T-helper 1 cell treated with Interleukin-12 subunit alpha and Interleukin-12 subunit beta and Interleukin-4 antibody, amounts not matched to agents 30 μg/mL and 1 μg/mL, for 36 hours (primary cell): ENCODE data around the gene ALDH18A1.

Source experiments
- H3K27ac Mint-ChIP-seq: one replicate; pipeline ENCODE4 v1.8.0; 2021; ENCODE audit warnings: mild to moderate bottlenecking, mixed read lengths
- H3K27me3 Mint-ChIP-seq: one replicate; pipeline ENCODE4 v1.8.0; 2021; ENCODE audit warnings: low read depth, mixed read lengths
- H3K36me3 Mint-ChIP-seq: one replicate; pipeline ENCODE4 v1.8.0; 2021; ENCODE audit warnings: low read depth, mixed read lengths
- H3K4me1 Mint-ChIP-seq: one replicate; pipeline ENCODE4 v1.8.0; 2021; ENCODE audit warnings: low read depth, mixed read lengths
- H3K4me3 Mint-ChIP-seq: one replicate; pipeline ENCODE4 v1.8.0; 2021; ENCODE audit warnings: mild to moderate bottlenecking, moderate library complexity, mixed read lengths
- H3K9me3 Mint-ChIP-seq: one replicate; pipeline ENCODE4 v1.8.0; 2021; ENCODE audit warnings: mixed read lengths

Gene ALDH18A1

DNA sequence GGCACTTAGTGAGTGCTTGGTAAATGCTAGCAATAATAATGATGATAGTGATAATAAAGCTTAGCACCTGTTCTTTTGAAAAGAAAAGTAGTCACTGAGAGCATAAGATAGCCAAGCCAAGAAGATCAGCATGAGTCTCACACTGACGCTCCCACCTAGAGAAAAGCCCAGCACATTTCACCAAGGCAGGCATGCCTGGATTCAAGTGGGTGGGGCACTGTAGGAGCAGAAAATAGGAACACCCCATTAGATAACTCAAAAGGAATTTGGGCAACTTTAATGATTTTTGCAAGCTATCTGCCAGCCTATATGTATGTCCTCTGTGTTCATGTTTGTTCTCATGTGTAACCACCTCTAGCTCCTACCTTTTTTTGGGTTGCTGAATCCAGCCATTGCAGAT is 77.2 kb downstream of the ALDH18A1 start:
- H3K36me3 Mint-ChIP-seq = no peaks in the 10 kb centered on the region
- no peak overlapping the region for H3K27ac Mint-ChIP-seq
- H3K4me1 Mint-ChIP-seq = no peaks in the 10 kb centered on the region
- H3K9me3 Mint-ChIP-seq = no peaks in the 10 kb centered on the region
- no peak overlapping the region for H3K4me3 Mint-ChIP-seq
- H3K27me3 Mint-ChIP-seq = peaks cover 20% of the 10 kb centered on the region

GRCh38 chr10:95578619-95579018 is 77.9 kb downstream of the ALDH18A1 start:
- Mint-ChIP-seq H3K4me1 (no peaks in the 10 kb centered on the region), H3K27ac (no peak overlapping the region), H3K27me3 (peaks cover 27% of the 10 kb centered on the region), H3K4me3 (no peak overlapping the region), H3K9me3 (no peaks in the 10 kb centered on the region), H3K36me3 (no peaks in the 10 kb centered on the region)

GRCh38 chr10:95574649-95575365 is 81.7 kb downstream of the ALDH18A1 start:
- Mint-ChIP-seq H3K27ac (no peak overlapping the region), H3K4me1 (no peaks in the 10 kb centered on the region), H3K4me3 (no peak overlapping the region), H3K27me3 (peaks cover 31% of the 10 kb centered on the region), H3K9me3 (no peaks in the 10 kb centered on the region), H3K36me3 (no peaks in the 10 kb centered on the region)

DNA sequence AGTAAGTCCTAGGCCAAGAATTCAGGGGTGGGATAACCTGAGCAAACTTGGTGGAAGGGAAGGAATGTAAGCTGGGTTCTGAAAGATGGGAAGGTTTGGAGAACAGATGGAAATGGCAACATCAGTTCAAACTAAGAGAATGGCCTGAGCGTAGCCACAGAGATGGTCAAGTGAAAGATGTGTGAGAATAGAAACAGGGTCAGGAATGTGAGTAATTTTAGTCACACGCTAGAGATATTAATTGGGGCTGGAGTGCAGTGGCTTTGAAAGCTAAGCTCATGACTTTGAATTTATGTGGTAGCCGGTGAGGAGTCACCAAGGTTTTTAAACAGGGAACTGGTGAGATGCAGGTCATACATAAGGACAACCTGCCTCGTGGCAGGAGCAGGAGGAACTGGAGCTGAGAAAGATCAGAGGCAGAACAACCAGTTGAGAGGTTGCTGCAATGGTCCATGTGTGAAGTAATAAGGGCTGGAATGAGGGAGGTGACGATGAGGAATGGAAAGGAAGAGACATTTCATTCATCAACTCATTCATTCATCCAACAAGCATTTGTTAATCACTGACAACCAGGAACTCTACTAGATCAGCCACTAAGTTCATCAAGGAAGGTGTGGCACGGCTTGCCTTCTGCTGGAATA is 82.4 kb downstream of the ALDH18A1 start:
- Mint-ChIP-seq H3K9me3 (no peaks in the 10 kb centered on the region), H3K4me1 (no peaks in the 10 kb centered on the region), H3K36me3 (no peaks in the 10 kb centered on the region), H3K27ac (no peak overlapping the region), H3K4me3 (no peak overlapping the region), H3K27me3 (peaks cover 29% of the 10 kb centered on the region)

GRCh38 chr10:95573527-95573926 is 83.0 kb downstream of the ALDH18A1 start:
- Mint-ChIP-seq H3K4me1 (no peaks in the 10 kb centered on the region), H3K27ac (no peak overlapping the region), H3K4me3 (no peak overlapping the region), H3K27me3 (peaks cover 24% of the 10 kb centered on the region), H3K9me3 (no peaks in the 10 kb centered on the region), H3K36me3 (no peaks in the 10 kb centered on the region)

- Mint-ChIP-seq H3K4me1 (no peaks in the 10 kb centered on the region), H3K4me3 (no peak overlapping the region), H3K9me3 (no peaks in the 10 kb centered on the region), H3K36me3 (no peaks in the 10 kb centered on the region), H3K27me3 (peaks cover 26% of the 10 kb centered on the region), H3K27ac (no peak overlapping the region)
These were observed 84.2 kb downstream of the ALDH18A1 start for GRCh38 chr10:95572131-95572820.

DNA sequence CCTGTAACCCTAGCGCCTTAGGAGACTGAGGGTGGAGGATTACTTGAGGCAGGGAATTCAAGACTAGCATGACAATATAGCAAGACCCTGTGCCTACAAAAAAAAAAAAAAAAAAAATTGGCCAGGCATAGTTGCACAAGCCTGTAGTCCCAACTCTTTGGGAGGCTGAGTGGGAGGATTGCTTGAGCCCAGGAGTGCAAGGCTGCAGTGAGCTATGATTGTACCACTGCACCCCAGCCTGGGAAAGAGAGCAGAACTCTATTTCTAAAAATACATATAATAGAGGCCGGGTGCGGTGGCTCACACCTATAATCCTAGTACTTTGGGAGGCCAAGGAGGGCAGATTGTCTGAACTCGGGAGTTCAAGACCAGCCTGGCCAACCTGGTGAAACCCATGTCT is 85.1 kb downstream of the ALDH18A1 start:
- H3K36me3 Mint-ChIP-seq = no peaks in the 10 kb centered on the region
- no peaks in the 10 kb centered on the region for H3K9me3 Mint-ChIP-seq
- H3K27me3 Mint-ChIP-seq = peaks cover 26% of the 10 kb centered on the region
- H3K4me1 Mint-ChIP-seq = no peaks in the 10 kb centered on the region
- H3K4me3 Mint-ChIP-seq = no peak overlapping the region
- no peak overlapping the region for H3K27ac Mint-ChIP-seq

DNA sequence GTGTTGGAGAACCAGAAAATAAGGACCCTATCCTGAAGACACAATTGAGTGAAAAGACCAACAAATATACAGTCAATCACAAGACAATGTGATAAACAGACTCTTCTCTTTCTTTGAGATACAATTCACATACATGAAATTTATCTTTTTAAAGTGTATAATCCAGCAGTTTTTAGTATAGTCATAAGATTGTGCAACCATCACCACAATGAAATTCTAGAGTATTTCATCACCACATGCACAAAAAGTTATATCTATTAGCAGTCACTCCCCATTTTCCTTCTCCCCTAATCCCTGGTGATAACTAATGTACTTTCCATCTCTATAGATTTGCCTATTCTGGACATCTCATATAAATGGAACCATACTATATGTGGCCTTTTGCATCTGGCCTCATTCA is 87.1 kb downstream of the ALDH18A1 start:
- no peak overlapping the region for H3K4me3 Mint-ChIP-seq
- no peak overlapping the region for H3K27ac Mint-ChIP-seq
- no peaks in the 10 kb centered on the region for H3K36me3 Mint-ChIP-seq
- peaks cover 30% of the 10 kb centered on the region for H3K27me3 Mint-ChIP-seq
- H3K9me3 Mint-ChIP-seq = no peaks in the 10 kb centered on the region
- no peaks in the 10 kb centered on the region for H3K4me1 Mint-ChIP-seq

GRCh38 chr10:95567903-95568630 is 88.4 kb downstream of the ALDH18A1 start:
- Mint-ChIP-seq H3K36me3 (no peaks in the 10 kb centered on the region), H3K27ac (no peak overlapping the region), H3K27me3 (peaks cover 20% of the 10 kb centered on the region), H3K4me3 (no peak overlapping the region), H3K9me3 (no peaks in the 10 kb centered on the region), H3K4me1 (no peaks in the 10 kb centered on the region)

- Mint-ChIP-seq H3K36me3 (no peaks in the 10 kb centered on the region), H3K4me1 (peaks cover 5% of the 10 kb centered on the region), H3K27me3 (peaks cover 26% of the 10 kb centered on the region), H3K9me3 (no peaks in the 10 kb centered on the region), H3K27ac (no peak overlapping the region), H3K4me3 (no peak overlapping the region)
These were observed 90.4 kb downstream of the ALDH18A1 start for GRCh38 chr10:95566136-95566535.

GRCh38 chr10:95565336-95565735 is 91.2 kb downstream of the ALDH18A1 start:
- H3K27me3 Mint-ChIP-seq = peaks cover 32% of the 10 kb centered on the region
- H3K9me3 Mint-ChIP-seq = no peaks in the 10 kb centered on the region
- H3K4me1 Mint-ChIP-seq = peaks cover 7% of the 10 kb centered on the region
- H3K27ac Mint-ChIP-seq = no peak overlapping the region
- no peak overlapping the region for H3K4me3 Mint-ChIP-seq
- H3K36me3 Mint-ChIP-seq = no peaks in the 10 kb centered on the region

GRCh38 chr10:95564291-95564690 is 92.2 kb downstream of the ALDH18A1 start:
- H3K27me3 Mint-ChIP-seq = peaks cover 42% of the 10 kb centered on the region
- H3K36me3 Mint-ChIP-seq = no peaks in the 10 kb centered on the region
- no peak overlapping the region for H3K4me3 Mint-ChIP-seq
- no peak overlapping the region for H3K27ac Mint-ChIP-seq
- no peaks in the 10 kb centered on the region for H3K9me3 Mint-ChIP-seq
- peaks cover 11% of the 10 kb centered on the region for H3K4me1 Mint-ChIP-seq

- no peaks in the 10 kb centered on the region for H3K36me3 Mint-ChIP-seq
- H3K27me3 Mint-ChIP-seq = peaks cover 56% of the 10 kb centered on the region
- peak overlapping the region; percentile 5 for H3K4me3 Mint-ChIP-seq
These were observed 94.1 kb downstream of the ALDH18A1 start for GRCh38 chr10:95562341-95562965.

GRCh38 chr10:95561864-95562177 is 94.7 kb downstream of the ALDH18A1 start:
- Mint-ChIP-seq H3K27me3 (peaks cover 60% of the 10 kb centered on the region), H3K9me3 (no peaks in the 10 kb centered on the region), H3K4me1 (peaks cover 11% of the 10 kb centered on the region), H3K27ac (no peak overlapping the region), H3K36me3 (no peaks in the 10 kb centered on the region), H3K4me3 (peak overlapping the region; percentile 85)

More at GRCh38 chr10:95562341-95562965, 94.1 kb downstream of the ALDH18A1 start:
- no peaks in the 10 kb centered on the region for H3K9me3 Mint-ChIP-seq
- no peak overlapping the region for H3K27ac Mint-ChIP-seq
- H3K4me1 Mint-ChIP-seq = peaks cover 11% of the 10 kb centered on the region
